ENCODE data around the gene MDFIC.

The MDFIC gene

DNA sequence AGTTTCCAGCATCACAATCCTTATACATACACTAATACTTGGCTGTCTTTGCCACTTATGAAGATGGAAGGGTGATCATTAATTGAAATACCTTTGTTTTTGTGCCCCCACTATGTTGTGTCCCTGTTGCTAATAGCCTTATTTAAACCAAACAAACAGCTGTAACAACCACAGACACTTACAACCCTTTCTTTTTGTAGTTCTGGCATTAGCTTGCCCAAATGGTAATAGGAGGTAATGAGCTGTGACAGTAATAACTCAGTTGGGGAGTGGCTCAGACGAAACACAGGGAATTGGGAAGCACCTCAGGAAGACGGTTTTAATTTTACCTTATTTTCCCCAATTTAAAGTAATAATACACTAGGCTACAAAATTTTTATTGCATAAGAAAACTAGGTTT is 83.4 kb downstream of the MDFIC start:
- no peak for DNase-seq

- DNase-seq = no peak
Measured at GRCh38 chr7:115005953-115006352, 84.1 kb downstream of the MDFIC start.

DNA sequence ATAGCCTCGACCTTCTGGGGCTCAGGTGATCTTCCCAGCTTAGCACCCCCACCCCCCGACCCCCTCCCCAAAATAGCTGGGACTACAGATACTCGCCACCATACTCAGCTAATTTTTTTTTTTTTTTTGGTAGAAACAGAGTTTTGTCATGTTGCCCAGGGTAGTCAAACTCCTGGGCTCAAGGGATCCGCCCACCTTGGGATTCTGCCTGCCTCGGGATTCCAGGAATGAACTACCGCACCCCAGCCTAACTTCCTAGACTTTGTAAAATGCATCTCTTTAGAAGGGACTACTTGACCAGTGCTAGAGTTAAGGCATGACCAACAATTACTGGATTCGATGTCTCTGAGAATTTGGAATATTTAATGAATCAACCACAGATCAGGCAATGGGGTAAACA is 85.9 kb downstream of the MDFIC start:
- no peak for DNase-seq

DNA sequence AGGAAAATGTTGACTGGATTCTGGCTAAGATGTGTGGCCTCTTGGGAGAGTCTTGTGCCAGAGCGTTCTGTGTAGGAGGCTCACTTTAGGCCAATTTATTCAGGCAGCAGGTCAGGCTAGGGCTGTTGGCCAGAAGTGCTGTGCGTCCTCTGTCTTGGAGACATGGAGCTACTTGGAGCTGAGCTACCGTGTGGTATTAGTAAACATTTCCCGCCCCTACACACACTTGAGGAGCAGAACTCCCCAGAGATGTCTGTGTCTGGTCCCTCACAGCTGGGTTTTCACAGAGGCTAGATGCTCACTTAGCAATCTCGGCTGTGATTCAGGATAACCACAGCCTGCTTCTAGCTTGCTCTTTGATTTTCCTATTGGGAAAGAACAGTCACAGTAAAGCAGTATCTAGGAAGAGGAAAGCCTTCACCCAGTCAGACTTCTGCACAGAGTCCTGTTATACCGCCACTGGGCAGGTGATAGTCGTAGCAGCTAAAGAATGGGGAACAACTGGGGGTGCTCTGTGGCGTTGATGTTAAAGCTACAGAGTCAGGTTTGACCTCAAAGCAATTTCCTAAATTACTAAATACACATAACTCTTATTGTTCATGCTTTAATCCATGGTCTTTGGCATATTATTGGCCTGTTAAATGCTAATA is 86.7 kb downstream of the MDFIC start:
- DNase-seq = peak; percentile 77

- no peak for DNase-seq
Measured at GRCh38 chr7:115009139-115009538, 87.2 kb downstream of the MDFIC start.

DNA sequence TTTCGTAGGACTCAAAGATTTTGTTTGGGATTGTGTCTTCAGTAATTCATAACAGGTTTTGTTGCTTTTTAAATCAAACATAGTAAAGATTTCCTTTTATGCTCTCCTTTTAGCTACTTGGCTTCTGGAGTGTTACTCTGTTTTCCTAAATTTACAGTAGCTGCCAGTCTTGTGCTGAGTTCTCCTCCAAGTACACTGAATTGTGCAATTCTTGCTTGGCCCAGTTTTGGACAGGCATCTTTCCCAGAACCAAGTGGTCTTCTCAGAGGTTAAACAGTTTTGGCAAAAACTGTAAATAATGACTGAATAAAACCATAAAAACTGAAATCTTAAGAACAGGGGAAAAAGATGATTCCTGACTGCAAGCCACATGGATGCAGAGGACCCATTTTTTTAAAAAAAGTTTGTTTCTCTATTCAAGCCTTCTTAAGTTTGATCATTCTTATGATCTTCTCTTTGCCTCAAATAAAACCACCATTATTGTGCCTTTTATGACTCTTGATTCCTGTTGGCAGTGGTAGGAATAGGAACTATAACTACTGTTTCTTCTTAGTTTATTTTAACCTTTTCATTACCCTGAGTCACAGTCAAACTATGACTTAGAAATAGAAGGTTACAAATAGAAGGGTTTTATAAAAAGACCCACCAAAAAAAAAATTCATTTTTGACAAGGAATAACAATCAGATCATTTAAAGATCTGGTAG is 88.0 kb downstream of the MDFIC start:
- peak; percentile 50 for DNase-seq

DNA sequence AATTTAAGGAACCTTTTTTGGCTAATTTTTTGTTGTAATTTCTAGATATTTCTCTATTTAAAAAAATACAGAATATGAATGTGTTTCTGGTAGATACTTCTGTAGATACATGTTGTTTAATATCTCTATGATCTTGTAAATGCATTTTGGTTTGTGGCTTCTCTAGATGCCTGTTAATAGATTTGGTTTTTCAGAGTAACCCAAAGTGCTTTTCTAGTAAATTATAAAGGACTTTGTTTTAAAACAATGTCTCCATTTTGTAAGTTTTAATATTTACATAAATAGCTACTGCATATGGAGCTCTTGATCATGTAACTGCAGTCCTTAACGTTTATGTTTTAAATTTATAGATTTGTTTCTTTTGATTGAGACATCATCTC is 88.5 kb downstream of the MDFIC start:
- no peak for DNase-seq

DNA sequence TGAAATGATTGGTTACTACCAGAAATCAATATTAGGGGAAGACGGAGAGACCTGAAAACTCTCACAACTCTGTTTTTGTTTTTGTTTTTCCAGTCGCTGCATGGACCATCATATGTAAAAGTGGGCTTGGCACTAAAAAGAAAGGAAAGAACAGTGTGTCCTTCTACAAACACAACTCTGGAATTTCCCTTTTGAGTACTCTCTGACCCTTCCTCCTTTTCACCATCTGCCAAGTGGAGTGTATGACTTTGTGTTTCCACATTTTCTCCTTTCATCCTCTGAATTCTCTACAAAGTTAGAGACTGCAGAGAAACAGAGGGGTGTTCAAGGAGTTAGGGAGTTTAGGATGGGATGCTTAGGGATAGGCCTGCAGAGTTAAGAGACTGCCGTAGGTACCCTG is 92.0 kb downstream of the MDFIC start:
- DNase-seq = no peak

GRCh38 chr7:115014794-115015193 is 92.9 kb downstream of the MDFIC start:
- no peak for DNase-seq

DNA sequence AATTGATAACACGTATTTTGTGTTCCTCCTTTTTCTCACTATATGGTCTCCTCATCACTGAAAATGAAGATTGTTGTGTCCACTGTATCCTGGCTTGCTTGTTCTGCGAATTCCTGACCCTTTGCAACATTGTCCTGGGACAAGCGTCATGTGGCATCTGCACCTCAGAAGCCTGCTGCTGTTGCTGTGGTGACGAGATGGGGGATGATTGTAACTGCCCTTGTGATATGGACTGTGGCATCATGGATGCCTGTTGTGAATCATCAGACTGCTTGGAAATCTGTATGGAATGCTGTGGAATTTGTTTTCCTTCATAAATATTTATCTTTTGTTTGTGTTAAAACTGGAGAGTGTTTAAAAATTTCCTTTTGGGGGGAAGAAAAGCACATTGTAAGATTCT is 93.7 kb downstream of the MDFIC start:
- DNase-seq = no peak

GRCh38 chr7:115019882-115020605 is 98.2 kb downstream of the MDFIC start:
- DNase-seq = no peak

DNA sequence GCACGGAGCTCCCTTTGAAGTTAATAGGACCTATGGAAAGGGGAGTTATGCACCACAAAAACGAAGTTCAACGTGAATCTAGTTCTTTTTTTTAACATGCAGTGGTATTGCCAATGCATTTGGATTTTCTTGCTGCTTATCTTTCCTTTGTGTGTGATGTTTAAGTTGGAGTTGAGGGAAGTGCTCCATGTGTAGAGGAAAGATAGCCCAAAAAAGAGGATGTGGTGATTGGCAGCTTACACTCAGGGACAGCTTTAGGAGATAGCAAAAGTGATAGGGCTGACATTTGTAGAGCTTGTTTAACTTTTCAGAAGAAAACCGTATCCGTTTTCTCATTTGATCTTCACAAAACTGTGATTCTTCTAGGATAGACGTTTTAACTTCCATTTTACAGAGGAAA is 101.3 kb downstream of the MDFIC start:
- no peak for DNase-seq

DNA sequence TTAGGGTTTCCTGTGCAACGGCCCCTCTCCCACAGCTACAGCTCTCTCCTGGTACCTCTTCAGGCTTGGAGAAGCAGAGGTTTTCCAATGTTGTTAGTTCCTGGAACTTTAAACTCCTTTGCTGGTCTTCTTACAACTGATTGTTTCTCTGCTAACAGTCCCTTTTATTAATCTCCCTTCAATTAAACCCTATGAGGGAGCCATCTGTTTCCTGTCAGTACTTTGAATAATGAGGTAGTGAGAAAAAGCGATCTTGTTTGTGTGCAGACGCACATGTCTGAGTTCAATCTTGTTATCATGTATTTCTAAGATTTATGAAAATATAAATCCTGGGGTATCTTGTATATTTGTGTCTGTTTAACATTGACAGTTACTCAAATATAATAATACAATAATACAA is 102.4 kb downstream of the MDFIC start:
- DNase-seq = no peak

- no peak for DNase-seq
Measured at GRCh38 chr7:115032715-115033703, 111.1 kb downstream of the MDFIC start.

GRCh38 chr7:115033917-115034459 is 112.1 kb downstream of the MDFIC start:
- DNase-seq = no peak

GRCh38 chr7:115034515-115034914 is 112.6 kb downstream of the MDFIC start:
- DNase-seq = no peak

DNA sequence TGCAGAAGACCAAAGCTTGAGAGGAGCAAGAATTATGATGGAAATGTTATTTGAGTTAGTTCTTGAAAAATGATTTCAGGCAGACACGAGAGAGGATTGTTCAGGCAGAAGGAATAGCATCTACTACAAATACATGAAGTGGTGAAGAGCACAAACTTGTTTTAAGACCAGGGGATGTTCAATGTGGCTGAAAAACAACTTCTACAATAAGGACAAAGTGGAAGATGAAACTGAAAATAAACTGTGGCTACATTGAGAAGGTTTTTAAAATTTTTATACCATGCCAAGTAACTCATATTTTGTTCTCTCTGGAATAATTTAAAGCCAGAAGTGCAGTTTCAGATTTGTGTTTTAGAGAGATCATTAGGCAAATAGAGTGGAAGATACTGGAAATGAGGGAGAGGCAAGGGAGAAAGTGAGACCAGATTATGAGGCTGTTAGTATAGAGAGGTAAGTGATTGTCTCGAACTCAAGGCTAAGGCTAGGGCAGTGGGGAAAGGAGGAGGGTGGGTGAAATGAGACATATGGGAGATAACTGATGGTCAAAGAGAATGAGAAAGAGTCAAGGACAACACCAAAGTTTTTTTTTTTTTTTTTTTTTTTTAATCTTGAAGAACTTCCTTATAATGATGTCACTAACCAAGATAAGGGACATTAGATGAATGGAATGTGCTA is 115.4 kb downstream of the MDFIC start:
- DNase-seq = no peak

- DNase-seq = no peak
Measured at GRCh38 chr7:115038158-115038557, 116.3 kb downstream of the MDFIC start.

GRCh38 chr7:115040057-115040456 is 118.2 kb downstream of the MDFIC start:
- no peak for DNase-seq

GRCh38 chr7:115040495-115040894 is 118.6 kb downstream of the MDFIC start:
- DNase-seq = no peak

DNA sequence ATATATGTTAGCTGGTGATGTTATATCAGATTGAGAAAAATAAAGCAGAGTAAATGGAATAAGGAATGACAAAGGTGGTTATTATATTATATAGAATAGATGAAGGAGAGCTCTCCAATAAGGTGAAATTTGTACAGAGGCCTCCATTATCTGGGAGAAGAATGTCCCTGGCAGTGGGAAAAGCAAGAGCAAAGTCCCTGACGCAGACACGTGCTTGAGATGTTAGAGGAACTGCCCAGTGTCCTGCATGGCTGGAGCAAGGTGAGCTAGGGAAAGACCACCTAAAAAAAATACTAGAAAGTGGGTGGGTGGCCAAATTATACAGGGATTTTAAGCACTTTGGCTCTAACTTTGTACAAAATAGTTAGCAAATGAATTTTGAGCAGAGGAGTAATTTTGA is 120.7 kb downstream of the MDFIC start:
- DNase-seq = no peak

DNA sequence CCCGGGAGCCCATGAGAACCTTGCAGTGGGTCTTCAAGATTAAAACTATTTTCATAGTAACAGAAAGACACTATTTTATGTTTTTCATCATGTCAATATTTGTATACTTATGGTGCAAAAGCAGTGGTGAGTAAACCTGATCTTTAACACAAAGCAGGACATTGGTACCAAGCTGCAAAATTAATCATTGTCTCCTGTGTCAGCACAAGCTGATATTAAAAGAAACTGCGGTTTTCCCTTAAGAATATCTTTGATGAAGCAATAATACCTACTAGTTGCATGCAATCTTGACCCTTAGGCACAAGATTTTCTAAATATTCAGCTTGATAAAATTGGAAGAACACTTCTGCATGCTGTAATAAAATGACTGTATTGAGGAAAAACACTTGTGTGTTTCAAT is 121.7 kb downstream of the MDFIC start:
- DNase-seq = no peak

Measured in right forelimb (tissue), 1 donor.